Activated T-cell treated with anti-CD3 and anti-CD28 coated beads for 24 hours (primary cell): ENCODE data around the gene SERPINB6.
A peak's percentile ranks its signal among the peaks of the same experiment; 100 is the strongest.
"Not testable (repeated sequence)": the region's sequence is repeated elsewhere in the genome, so short reads cannot be mapped to it uniquely, and the experiment has no call there.

Experiments
- DNase-seq: peaks from one replicate; pipeline ENCODE4 v3.0.0-alpha.2; 2020; ENCODE audit warnings: low read depth

Gene SERPINB6

DNA sequence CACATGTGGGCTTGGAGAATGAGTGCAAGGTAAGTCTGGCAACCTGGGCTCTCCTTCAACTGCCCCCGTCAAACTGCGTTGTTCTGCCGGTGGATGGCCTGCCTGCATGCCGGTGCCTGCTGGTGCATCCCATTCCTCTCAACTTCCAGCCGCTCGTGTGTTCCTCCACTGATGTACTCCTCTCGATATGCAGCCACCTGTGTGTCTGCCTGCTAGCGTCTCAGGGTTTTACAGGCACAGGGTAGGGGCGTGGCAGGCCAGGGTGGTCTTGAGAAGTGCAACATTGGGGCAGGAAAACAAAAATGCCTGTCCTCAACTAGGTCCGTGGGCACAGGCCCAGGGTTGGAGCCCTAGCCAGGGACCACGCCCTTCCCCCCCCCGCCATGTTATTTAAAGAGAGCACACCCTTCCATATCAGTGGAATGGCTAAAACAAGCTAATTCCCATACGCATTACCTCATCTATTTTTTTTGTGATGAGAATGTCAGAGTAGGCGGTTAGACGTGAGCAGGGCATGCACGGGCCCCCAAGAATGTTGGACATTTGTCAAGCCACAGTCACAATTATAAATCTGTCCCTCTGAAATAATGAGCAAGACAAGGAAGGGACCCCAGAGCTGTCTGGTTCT, 33.2 kb downstream of the SERPINB6 start:
- DNase-seq: no peak

DNA sequence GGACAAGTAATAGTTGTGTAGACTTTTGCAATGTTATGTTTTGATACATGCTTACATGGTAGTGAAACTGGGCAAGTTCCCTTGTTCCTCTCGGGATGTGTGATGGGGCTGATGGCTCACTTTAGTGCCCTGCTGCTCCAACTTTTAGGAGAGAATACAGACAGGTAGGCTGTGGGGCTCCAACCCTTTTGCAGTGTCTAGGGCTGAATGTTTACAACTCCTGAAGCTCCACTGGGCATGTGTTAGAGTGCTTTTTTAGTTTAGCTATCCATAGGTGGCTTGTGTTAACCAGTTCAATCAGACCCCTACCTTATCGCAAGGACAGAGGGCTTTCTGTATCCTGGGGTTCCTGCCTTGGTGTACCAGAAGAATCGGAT, 33.8 kb downstream of the SERPINB6 start:
- DNase-seq: no peak

GRCh38 chr6:2935566-2936291, 35.6 kb downstream of the SERPINB6 start:
- DNase-seq: no peak

- no peak for DNase-seq
Observed at GRCh38 chr6:2934057-2934456, 37.3 kb downstream of the SERPINB6 start.

- DNase-seq: not testable (repeated sequence)
Observed at GRCh38 chr6:2932911-2933310, 38.5 kb downstream of the SERPINB6 start.

GRCh38 chr6:2931970-2932748, 39.2 kb downstream of the SERPINB6 start:
- DNase-seq: peak; percentile 84

DNA sequence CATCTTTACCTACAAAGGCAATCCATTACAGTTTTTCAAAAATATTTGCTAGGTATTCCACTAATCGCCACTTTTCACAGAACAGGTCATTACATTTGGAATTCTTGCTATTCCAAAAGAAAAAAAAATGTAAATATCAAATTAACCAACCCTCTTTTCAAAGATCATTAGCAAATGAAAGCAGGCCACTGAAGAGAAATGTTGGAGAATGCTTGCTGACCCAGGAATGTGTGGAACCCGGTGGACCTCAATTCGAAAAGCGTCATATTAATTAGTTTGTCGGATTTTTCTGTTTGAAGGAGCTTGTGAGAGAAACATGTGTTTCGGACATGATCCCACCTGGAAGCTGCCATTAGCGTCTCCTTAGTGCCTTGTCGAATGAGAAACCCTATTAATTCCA, 40.3 kb downstream of the SERPINB6 start:
- no peak for DNase-seq

GRCh38 chr6:2927931-2928330, 43.4 kb downstream of the SERPINB6 start:
- not testable (repeated sequence) for DNase-seq

DNA sequence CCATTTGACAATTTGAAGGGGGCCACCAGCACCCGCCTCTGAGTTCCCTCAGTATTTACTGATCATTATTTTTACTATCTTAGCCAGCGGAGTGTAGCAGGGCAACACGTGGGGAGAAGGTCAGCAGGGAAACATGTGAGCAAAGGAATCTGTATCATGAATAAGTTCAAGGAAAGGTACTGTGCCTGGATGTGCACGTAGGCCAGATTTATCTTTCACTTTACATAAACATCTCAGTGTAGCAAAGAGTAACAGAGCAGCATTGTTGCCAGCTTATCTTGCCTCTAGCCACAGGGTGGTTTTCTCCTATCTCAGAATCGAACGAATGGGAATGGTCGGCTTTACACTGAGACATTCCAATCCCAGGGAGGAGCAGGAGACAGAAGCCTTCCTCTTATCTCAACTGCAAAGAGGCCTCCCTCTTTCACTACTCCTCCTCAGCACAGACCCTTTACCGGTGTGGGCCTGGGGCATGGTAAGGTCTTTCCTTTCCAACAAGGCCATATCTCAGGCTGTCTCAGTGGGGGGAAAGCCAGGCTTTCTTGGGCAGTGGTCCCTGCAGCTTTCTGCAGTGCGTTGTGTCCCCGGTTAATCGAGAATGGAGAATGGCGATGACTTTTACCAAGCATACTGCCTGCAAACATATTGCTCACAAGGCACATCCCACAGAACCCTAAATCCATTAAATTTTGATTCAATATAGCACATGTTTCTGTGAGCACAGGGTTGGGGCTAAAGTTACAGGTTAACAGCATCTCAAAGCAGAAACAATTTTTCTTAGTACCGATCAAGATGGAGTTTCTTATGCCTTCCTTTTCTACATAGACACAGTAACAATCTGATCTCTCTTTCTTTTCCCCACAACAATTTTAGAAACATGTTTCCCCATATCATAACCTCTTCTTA, 45.3 kb downstream of the SERPINB6 start:
- not testable (repeated sequence) for DNase-seq

- no peak for DNase-seq
Observed at GRCh38 chr6:2921520-2922115, 49.7 kb downstream of the SERPINB6 start.

DNA sequence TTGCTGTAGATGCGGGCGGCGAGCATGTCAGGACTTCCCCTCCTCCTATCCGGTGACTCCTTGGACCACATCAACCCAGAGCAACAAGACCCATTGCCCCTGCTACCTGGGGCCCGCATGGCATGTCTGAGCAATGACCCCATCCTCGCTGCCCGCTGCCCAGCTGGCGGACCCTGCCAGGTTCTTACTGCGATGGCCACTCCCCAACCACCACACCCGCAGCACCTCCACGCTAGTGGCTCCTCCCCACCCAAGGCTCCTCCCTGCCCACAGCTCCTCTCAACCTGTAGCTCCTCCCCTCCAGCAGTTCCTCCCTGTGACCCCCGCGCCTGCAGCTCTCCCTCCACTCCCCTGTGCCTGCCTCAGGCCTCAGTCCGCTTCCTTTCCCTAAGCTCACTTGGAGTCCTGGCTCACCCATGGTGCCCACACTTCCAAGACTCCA, 50.7 kb downstream of the SERPINB6 start:
- no peak for DNase-seq

DNA sequence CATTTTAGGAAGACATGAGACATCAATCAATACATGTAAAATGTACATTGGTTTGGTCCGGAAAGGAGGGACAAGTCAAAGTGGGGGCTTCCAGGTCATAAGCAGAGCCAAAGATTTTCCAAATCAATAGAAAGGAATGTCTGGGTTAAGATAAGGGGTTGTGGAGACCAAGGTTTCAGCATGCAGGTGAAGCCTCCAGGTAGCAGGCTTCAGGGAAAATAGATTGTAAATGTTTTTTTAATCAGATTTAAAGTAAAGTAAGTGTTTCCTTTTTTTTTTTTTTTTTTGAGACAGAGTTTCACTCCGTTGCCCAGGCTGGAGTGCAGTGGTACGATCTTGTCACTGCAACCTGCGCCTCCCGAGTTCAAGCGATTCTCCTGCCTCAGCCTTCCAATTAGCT, 51.5 kb downstream of the SERPINB6 start:
- DNase-seq: no peak

DNA sequence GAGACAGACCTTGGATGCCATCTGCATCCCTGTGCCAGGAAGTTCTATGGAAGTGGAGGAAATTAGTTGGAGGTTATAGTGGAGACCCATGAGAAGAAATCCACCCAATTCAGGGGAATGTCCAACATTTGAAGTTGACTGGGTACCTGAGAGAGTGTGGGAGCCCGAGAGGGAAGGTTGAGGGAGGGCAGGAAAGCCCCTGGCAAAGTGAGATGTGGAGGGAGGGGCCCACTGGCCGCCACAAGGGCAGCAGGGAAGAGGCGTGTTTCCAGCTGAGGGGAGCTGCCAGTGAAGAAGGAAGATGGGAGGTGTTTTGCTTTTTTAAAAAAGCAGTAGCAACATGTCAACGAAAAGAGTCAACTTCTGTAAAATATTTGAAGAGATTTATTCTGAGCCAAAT, 52.0 kb downstream of the SERPINB6 start:
- DNase-seq: no peak

- DNase-seq: no peak
Observed at GRCh38 chr6:2918936-2919335, 52.4 kb downstream of the SERPINB6 start.

GRCh38 chr6:2917801-2918445, 53.4 kb downstream of the SERPINB6 start:
- DNase-seq: no peak

- no peak for DNase-seq
Observed at GRCh38 chr6:2917065-2917464, 54.3 kb downstream of the SERPINB6 start.

DNA sequence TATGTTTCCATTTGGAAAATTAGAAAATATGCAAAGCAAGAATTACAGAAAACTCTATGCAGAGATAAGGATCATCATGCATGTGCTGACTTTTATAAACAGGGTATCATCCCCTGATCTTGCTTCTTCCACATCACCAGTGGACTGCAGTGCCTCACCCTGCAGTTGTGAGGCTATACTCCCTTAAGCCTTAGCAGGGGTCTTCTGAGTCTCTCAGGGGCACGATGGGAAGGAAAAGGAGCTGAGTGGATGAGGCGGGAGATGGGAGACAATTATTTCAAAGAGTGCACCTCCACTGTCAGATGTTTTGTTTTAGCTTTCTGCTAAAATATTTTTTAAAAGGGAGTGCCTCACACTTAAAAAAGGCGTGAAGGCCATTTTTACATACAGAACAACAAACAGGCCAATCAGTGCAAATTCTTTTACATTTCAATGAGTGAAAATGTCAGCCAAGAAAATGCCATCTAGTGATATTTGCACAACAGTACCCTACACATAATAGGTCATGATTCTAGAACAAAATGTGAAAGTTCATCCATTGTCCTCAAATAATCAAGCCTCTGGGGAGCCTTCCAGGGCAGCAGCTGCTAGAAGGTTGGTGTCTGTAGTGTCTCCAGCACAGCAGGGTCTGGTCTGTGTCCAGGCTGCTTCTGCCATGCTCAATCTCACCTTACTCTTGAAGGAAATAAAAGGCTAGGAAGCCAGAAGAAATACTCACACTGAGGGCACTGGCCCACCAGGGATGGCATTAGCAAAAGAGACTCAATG, 55.0 kb downstream of the SERPINB6 start:
- DNase-seq: no peak

GRCh38 chr6:2915150-2915549, 56.2 kb downstream of the SERPINB6 start:
- no peak for DNase-seq

GRCh38 chr6:2914318-2914660, 57.1 kb downstream of the SERPINB6 start:
- DNase-seq: no peak

DNA sequence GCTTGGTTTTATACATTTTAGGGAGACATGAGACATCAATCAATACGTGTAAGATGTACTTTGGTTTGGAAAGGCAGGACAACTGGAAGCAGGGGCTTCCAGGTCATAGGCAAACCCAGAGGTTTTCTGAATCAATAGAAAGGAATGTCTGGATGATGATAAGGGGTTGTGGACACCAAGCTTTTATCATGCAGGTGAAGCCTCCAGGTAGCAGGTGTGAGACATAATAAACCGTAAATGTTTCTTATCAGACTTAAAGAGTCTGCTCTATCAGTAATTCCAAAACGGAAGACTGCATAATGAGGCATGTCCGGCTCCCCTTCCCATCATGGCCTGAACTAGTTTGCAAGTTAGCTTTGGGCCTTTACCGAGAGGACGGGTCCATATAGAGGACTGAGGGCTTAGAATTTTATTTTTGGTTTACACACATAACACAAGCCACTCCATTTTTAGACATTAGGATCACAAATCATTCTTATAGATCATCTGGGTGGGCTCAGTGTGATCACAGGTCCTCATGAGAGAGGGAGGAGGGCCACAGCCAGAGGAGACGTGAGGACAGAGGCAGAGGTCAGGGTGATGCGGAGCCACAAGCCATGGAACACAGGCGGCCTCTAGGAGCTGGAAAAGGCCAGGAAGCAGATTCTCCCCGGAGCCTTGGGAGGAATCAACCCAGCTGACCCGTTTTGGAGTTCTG, 57.6 kb downstream of the SERPINB6 start:
- no peak for DNase-seq
